Liver (tissue), 9 donors: ENCODE data around the gene TRMT44. TPM values are rescaled to one million over a fixed set of nuclear protein-coding genes. Genes with fewer than 3 reads are reported as not detected.

ENCODE experiments used
- DNase-seq: peaks from one replicate; pipeline ENCODE4 v3.0.0-alpha.2; 2017; ENCODE audit warnings: low spot score
- H3K27ac ChIP-seq, 2 donors: one replicate each; pipeline ENCODE4 v1.7.0; 2013; ENCODE audit warnings: inconsistent platforms in 2 of 2, low read length in 2 of 2, control low read depth in 1 of 2, low read depth in 1 of 2, mild to moderate bottlenecking in 1 of 2
- H3K27me3 ChIP-seq, 4 donors: one replicate each; pipeline versions ENCODE4 v1.6.1 to v1.7.0; 2013; ENCODE audit warnings: low read length in 3 of 4, inconsistent platforms in 1 of 4, mild to moderate bottlenecking in 1 of 4, moderate library complexity in 1 of 4; ENCODE audit not compliant: control insufficient read depth in 4 of 4, insufficient read depth in 4 of 4
- H3K36me3 ChIP-seq, 4 donors: one replicate each; pipeline versions ENCODE4 v1.6.1 to v1.7.0; 2013; ENCODE audit warnings: low read length in 3 of 4, mild to moderate bottlenecking in 3 of 4, low read depth in 1 of 4, moderate library complexity in 1 of 4; ENCODE audit not compliant: control insufficient read depth in 4 of 4, insufficient read depth in 3 of 4
- H3K4me1 ChIP-seq, 4 donors: one replicate each; pipeline versions ENCODE4 v1.6.1 to v1.7.0; 2013; ENCODE audit warnings: low read length in 3 of 4, mild to moderate bottlenecking in 3 of 4, moderate library complexity in 1 of 4; ENCODE audit not compliant: control insufficient read depth in 4 of 4, insufficient read depth in 4 of 4
- H3K4me3 ChIP-seq, 3 donors: one replicate each; pipeline versions ENCODE4 v1.6.1 to v1.7.0; 2013; ENCODE audit warnings: low read length in 3 of 3, control low read depth in 1 of 3, low read depth in 1 of 3, mild to moderate bottlenecking in 1 of 3
- H3K9ac ChIP-seq, 2 donors: one replicate each; pipeline ENCODE4 v1.7.0; 2013; ENCODE audit warnings: low read length in 2 of 2, mild to moderate bottlenecking in 2 of 2, moderate library complexity in 2 of 2, control low read depth in 1 of 2, low read depth in 1 of 2
- H3K9me3 ChIP-seq, 4 donors: one replicate each; pipeline versions ENCODE4 v1.6.1 to v1.7.0; 2013; ENCODE audit warnings: low read length in 3 of 4; ENCODE audit not compliant: control insufficient read depth in 4 of 4
- EGR1 ChIP-seq, 2 donors: IDR thresholded peaks; 2 replicates each; pipeline ENCODE4 v1.6.1; 2016 to 2018; ENCODE audit warnings: antibody characterized with exemption in 2 of 2, low read depth in 2 of 2
- FOXA1 ChIP-seq: IDR thresholded peaks from 2 replicates; pipeline ENCODE4 v1.6.1; 2016; ENCODE audit warnings: antibody characterized with exemption
- FOXA2 ChIP-seq: IDR thresholded peaks from 2 replicates; pipeline ENCODE4 v1.6.1; 2016; ENCODE audit warnings: antibody characterized with exemption
- GABPA ChIP-seq, 2 donors: IDR thresholded peaks in 1 of 2; conservative IDR thresholded peaks in 1 of 2; 2 replicates each; pipeline ENCODE4 v1.6.1; 2016; ENCODE audit warnings: antibody characterized with exemption in 2 of 2, mild to moderate bottlenecking in 1 of 2, moderate library complexity in 1 of 2
- HNF4A ChIP-seq, 2 donors: conservative IDR thresholded peaks; 2 replicates each; pipeline ENCODE4 v1.6.1; 2016; ENCODE audit warnings: antibody characterized with exemption in 2 of 2, mild to moderate bottlenecking in 2 of 2
- HNF4G ChIP-seq: IDR thresholded peaks from 2 replicates; pipeline ENCODE4 v1.6.1; 2016; ENCODE audit warnings: antibody characterized with exemption
- JUND ChIP-seq, 2 donors: IDR thresholded peaks; 2 replicates each; pipeline ENCODE4 v1.6.1; 2016; ENCODE audit warnings: antibody characterized with exemption in 2 of 2
- NR2F2 ChIP-seq: IDR thresholded peaks from 2 replicates; pipeline ENCODE4 v1.6.1; 2016; ENCODE audit warnings: antibody characterized with exemption
- RAD21 ChIP-seq, 2 donors: IDR thresholded peaks; 2 replicates each; pipeline ENCODE4 v1.6.1; 2016; ENCODE audit warnings: antibody characterized with exemption in 2 of 2, mild to moderate bottlenecking in 2 of 2
- RXRA ChIP-seq, 2 donors: IDR thresholded peaks; 2 replicates each; pipeline ENCODE4 v1.6.1; 2017 to 2018; ENCODE audit warnings: antibody characterized with exemption in 2 of 2, mild to moderate bottlenecking in 1 of 2
- SP1 ChIP-seq: IDR thresholded peaks from 2 replicates; pipeline ENCODE4 v1.6.1; 2018; ENCODE audit warnings: antibody characterized with exemption, mild to moderate bottlenecking
- TAF1 ChIP-seq: conservative IDR thresholded peaks from 2 replicates; pipeline ENCODE4 v1.6.1; 2016; ENCODE audit warnings: antibody characterized with exemption, mild to moderate bottlenecking
- YY1 ChIP-seq: IDR thresholded peaks from 2 replicates; pipeline ENCODE4 v1.6.1; 2016; ENCODE audit warnings: antibody characterized with exemption, mild to moderate bottlenecking
- WGBS: extraction: QIAGEN DNeasy Blood & Tissue Kit; methylation state at CpG from one replicate; pipeline ENCODE4 v1.1.7; 2013; 5-methylcytosine and 5-hydroxymethylcytosine counted together
- polyA plus RNA-seq, 2 donors: library from polyadenylated mRNA; stranded (reverse) in 1 of 2; unstranded in 1 of 2; fragments of 200-250 nt in 1 of 2; fragments of >200 nt in 1 of 2; fragmentation: Nextera tagmentation in 1 of 2; extraction: Ambion mirVana in 1 of 2; gene quantifications; one replicate each; pipeline versions ENCODE4 v1.2.1 to v1.2.3, GENCODE V29; 2013 to 2015
- total RNA-seq, 2 donors: library from RNA; depleted of rRNA; stranded (reverse); fragments of >200 nt; gene quantifications; one replicate each; pipeline ENCODE4 v1.2.3, GENCODE V29; 2014
- TF ChIP-seq, protein P1 (sequence below): IDR thresholded peaks from 2 replicates; pipeline ENCODE4 v1.6.1; 2016; ENCODE audit warnings: antibody characterized with exemption, mild to moderate bottlenecking
- TF ChIP-seq, protein P2 (sequence below): fragments of 150-350 bp; IDR thresholded peaks from 2 replicates; pipeline ENCODE4 v1.5.1; 2017; ENCODE audit warnings: improper control_type of control experiment, low read depth, low read length; ENCODE audit not compliant: missing input control
- TF ChIP-seq, protein P3 (sequence below): IDR thresholded peaks from 2 replicates; pipeline ENCODE4 v1.6.1; 2016; ENCODE audit warnings: antibody characterized with exemption
- TF ChIP-seq, protein P4 (sequence below): IDR thresholded peaks from 2 replicates; pipeline ENCODE4 v1.6.1; 2016; ENCODE audit warnings: antibody characterized with exemption
- TF ChIP-seq, protein P5 (sequence below): IDR thresholded peaks from 2 replicates; pipeline ENCODE4 v1.6.1; 2016; ENCODE audit warnings: antibody characterized with exemption
- donor health status: healthy.
- donor health status: healthy.
- donor health status: healthy.
- donor health status: healthy.
- donor health status: healthy.

Gene TRMT44
- total and polyA plus RNA-seq, 4 donors = 3.0 to 16.0 (median 5.7) TPM

DNA sequence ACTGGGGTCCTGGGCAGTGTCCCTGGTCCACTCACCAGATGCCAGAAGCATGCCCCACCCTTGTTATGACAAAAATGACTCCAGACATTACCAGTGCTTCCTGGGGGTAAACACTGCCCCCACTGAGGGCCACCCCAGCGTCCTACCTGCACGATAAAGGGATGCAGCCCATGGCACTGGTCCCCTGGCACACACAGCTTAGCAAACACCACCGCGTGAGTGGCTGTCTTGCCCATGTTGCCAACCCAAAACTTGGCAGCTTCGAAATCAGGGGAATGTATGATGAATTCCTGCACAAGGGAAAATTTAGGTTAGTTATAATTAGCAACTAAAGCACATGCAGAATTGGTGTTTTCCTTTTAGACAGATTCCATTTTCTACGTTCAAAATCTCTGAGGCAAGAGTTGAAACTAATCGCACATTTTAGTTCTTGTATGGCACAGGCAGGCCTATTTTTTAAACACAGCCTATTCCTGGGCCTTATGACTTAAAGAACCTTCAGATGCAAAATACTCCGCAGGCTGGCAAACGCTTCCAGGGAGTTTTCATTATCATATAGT lies 30.4 kb upstream of the TRMT44 start:
- Histone ChIP-seq H3K9ac (no peak overlapping the region), H3K27me3 (no peaks in the 10 kb centered on the region), H3K9me3 (no peaks in the 10 kb centered on the region), H3K36me3 (peaks cover 2 to 54% (median 18%) of the 10 kb centered on the region in 4 donors), H3K4me3 (no peak overlapping the region), H3K27ac (no peak overlapping the region), H3K4me1 (no peaks in the 10 kb centered on the region)
- TF ChIP-seq, protein P1, sequence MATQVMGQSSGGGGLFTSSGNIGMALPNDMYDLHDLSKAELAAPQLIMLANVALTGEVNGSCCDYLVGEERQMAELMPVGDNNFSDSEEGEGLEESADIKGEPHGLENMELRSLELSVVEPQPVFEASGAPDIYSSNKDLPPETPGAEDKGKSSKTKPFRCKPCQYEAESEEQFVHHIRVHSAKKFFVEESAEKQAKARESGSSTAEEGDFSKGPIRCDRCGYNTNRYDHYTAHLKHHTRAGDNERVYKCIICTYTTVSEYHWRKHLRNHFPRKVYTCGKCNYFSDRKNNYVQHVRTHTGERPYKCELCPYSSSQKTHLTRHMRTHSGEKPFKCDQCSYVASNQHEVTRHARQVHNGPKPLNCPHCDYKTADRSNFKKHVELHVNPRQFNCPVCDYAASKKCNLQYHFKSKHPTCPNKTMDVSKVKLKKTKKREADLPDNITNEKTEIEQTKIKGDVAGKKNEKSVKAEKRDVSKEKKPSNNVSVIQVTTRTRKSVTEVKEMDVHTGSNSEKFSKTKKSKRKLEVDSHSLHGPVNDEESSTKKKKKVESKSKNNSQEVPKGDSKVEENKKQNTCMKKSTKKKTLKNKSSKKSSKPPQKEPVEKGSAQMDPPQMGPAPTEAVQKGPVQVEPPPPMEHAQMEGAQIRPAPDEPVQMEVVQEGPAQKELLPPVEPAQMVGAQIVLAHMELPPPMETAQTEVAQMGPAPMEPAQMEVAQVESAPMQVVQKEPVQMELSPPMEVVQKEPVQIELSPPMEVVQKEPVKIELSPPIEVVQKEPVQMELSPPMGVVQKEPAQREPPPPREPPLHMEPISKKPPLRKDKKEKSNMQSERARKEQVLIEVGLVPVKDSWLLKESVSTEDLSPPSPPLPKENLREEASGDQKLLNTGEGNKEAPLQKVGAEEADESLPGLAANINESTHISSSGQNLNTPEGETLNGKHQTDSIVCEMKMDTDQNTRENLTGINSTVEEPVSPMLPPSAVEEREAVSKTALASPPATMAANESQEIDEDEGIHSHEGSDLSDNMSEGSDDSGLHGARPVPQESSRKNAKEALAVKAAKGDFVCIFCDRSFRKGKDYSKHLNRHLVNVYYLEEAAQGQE = no peak
- no peak for TF ChIP-seq HNF4G
- no peak for TF ChIP-seq RAD21 (IDR thresholded peaks at IDR 0.05)
- TF ChIP-seq, protein P2, sequence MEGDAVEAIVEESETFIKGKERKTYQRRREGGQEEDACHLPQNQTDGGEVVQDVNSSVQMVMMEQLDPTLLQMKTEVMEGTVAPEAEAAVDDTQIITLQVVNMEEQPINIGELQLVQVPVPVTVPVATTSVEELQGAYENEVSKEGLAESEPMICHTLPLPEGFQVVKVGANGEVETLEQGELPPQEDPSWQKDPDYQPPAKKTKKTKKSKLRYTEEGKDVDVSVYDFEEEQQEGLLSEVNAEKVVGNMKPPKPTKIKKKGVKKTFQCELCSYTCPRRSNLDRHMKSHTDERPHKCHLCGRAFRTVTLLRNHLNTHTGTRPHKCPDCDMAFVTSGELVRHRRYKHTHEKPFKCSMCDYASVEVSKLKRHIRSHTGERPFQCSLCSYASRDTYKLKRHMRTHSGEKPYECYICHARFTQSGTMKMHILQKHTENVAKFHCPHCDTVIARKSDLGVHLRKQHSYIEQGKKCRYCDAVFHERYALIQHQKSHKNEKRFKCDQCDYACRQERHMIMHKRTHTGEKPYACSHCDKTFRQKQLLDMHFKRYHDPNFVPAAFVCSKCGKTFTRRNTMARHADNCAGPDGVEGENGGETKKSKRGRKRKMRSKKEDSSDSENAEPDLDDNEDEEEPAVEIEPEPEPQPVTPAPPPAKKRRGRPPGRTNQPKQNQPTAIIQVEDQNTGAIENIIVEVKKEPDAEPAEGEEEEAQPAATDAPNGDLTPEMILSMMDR = no peak
- no peak for TF ChIP-seq NR2F2
- TF ChIP-seq RXRA (IDR thresholded peaks at IDR 0.05) = no peak
- TF ChIP-seq HNF4A (conservative IDR thresholded peaks at IDR 0.05) = no peak
- no peak for TF ChIP-seq EGR1 (IDR thresholded peaks at IDR 0.05; ENCODE audit: low read depth in 2 of 2)
- TF ChIP-seq, protein P3, sequence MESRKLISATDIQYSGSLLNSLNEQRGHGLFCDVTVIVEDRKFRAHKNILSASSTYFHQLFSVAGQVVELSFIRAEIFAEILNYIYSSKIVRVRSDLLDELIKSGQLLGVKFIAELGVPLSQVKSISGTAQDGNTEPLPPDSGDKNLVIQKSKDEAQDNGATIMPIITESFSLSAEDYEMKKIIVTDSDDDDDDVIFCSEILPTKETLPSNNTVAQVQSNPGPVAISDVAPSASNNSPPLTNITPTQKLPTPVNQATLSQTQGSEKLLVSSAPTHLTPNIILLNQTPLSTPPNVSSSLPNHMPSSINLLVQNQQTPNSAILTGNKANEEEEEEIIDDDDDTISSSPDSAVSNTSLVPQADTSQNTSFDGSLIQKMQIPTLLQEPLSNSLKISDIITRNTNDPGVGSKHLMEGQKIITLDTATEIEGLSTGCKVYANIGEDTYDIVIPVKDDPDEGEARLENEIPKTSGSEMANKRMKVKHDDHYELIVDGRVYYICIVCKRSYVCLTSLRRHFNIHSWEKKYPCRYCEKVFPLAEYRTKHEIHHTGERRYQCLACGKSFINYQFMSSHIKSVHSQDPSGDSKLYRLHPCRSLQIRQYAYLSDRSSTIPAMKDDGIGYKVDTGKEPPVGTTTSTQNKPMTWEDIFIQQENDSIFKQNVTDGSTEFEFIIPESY = no peak
- TF ChIP-seq TAF1 = no peak
- TF ChIP-seq SP1 = no peak
- no peak for TF ChIP-seq YY1
- TF ChIP-seq JUND (IDR thresholded peaks at IDR 0.05) = no peak
- TF ChIP-seq, protein P4, sequence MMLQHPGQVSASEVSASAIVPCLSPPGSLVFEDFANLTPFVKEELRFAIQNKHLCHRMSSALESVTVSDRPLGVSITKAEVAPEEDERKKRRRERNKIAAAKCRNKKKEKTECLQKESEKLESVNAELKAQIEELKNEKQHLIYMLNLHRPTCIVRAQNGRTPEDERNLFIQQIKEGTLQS = no peak
- TF ChIP-seq, protein P5, sequence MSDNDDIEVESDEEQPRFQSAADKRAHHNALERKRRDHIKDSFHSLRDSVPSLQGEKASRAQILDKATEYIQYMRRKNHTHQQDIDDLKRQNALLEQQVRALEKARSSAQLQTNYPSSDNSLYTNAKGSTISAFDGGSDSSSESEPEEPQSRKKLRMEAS = no peak
- no peak for TF ChIP-seq FOXA1
- no peak for TF ChIP-seq GABPA (IDR thresholded peaks at IDR 0.05 in 1 of 2, conservative IDR thresholded peaks at IDR 0.05 in 1 of 2)
- no peak for TF ChIP-seq FOXA2
- 87% methylated on average over 9 of the region's 9 CpGs for WGBS
- DNase-seq = no peak
